K562 (cell line): ENCODE results near the gene SRPX. TPM values are rescaled to one million over a fixed set of nuclear protein-coding genes. Genes with fewer than 3 reads are reported as not detected.

ENCODE experiments used
- ATAC-seq: fragments of 200-7000 bp; cut with Tn5 transposase; 3 replicates; pipeline ENCODE4 v1.9.1; 2020; ENCODE audit warnings: moderate library complexity
- BruUV-seq: library from RNA; stranded (reverse); fragments of 400-500 nt; replicated peaks from 2 replicates; lab custom pipeline; 2021; lab: Mats Ljungman, UMichigan
- CTCF ChIA-PET: fragments of 300-600 bp; formaldehyde crosslinking; extraction: SDS; loops from one replicate; lab custom pipeline; 2021; ENCODE audit warnings: low intra/inter-chr PET ratio; lab: Yijun Ruan, JAX
- POLR2A ChIA-PET: fragments of 300-600, 350-650 bp; sonication (Branson Sonifier 250); formaldehyde crosslinking; extraction: SDS; loops from one replicate; lab custom pipeline; 2021; ENCODE audit warnings: antibody characterized with exemption, inconsistent platforms; lab: Yijun Ruan, JAX
- DNase-seq, 4 experiments: peaks; one replicate each; pipeline versions ENCODE4 v3.0.0 to v3.0.0-alpha.2; 2011 to 2018; ENCODE audit warnings: low spot score in 3 of 4, mixed read lengths in 3 of 4; ENCODE audit errors: extremely low read depth in 1 of 4
- FAIRE-seq: peaks from 2 replicates; lab custom pipeline; 2011; peaks lifted over from hg19 to GRCh38; lab: Jason Lieb, UNC
- H2AFZ ChIP-seq: 2 replicates; pipeline ENCODE4 v1.6.0; 2011; ENCODE audit warnings: low read depth, low read length, control low read depth, inconsistent platforms
- H3K27ac ChIP-seq: fragments of 200-600 bp; 3 replicates; pipeline ENCODE4 v1.8.0; 2011; ENCODE audit warnings: low read depth, mild to moderate bottlenecking, control low read depth, inconsistent platforms, low read length, moderate library complexity, mixed read lengths; ENCODE audit errors: extremely low read depth
- H3K27me3 ChIP-seq, 2 experiments: fragments of 300-600 bp in 1 of 2; 2 replicates in 1 of 2; 3 replicates in 1 of 2; pipeline versions ENCODE4 v1.6.0 to v1.8.0; 2011; ENCODE audit warnings: inconsistent platforms in 2 of 2, low read length in 2 of 2, mild to moderate bottlenecking in 1 of 2, mixed read lengths in 1 of 2, moderate library complexity in 1 of 2; ENCODE audit not compliant: control insufficient read depth in 2 of 2, insufficient read depth in 2 of 2
- H3K36me3 ChIP-seq: fragments of 300-600 bp; 3 replicates; pipeline ENCODE4 v1.8.0; 2011; ENCODE audit warnings: mild to moderate bottlenecking, low read length, inconsistent platforms; ENCODE audit not compliant: control insufficient read depth, insufficient read depth
- H3K4me1 ChIP-seq, 2 experiments: fragments of 200-600 bp in 1 of 2; replicated peaks in 1 of 2; 2 replicates in 1 of 2; 3 replicates in 1 of 2; pipeline versions ENCODE4 v1.5.1 to v1.8.0; 2011; ENCODE audit warnings: inconsistent platforms in 2 of 2, low read length in 2 of 2, mild to moderate bottlenecking in 1 of 2, mixed read lengths in 1 of 2, moderate library complexity in 1 of 2; ENCODE audit not compliant: control insufficient read depth in 2 of 2, insufficient read depth in 2 of 2
- H3K4me2 ChIP-seq: 2 replicates; pipeline ENCODE4 v1.6.1; 2011; ENCODE audit warnings: low read length, control low read depth, inconsistent platforms, mixed read lengths; ENCODE audit not compliant: insufficient read depth
- H3K4me3 ChIP-seq: fragments of 200-600 bp; sonication (generic), shearing (Covaris generic); 2 replicates; pipeline ENCODE4 v1.5.1; 2016; ENCODE audit warnings: control low read depth, inconsistent platforms
- H3K79me2 ChIP-seq: fragments of 200-600 bp; 3 replicates; pipeline ENCODE4 v1.8.0; 2011; ENCODE audit warnings: low read length, inconsistent platforms; ENCODE audit not compliant: control insufficient read depth, insufficient read depth
- H3K9ac ChIP-seq, 2 experiments: 2 replicates each; pipeline versions ENCODE4 v1.6.0 to v1.6.1; 2011; ENCODE audit warnings: low read depth in 2 of 2, low read length in 2 of 2, control low read depth in 1 of 2, inconsistent platforms in 1 of 2, mild to moderate bottlenecking in 1 of 2, mixed read lengths in 1 of 2; ENCODE audit not compliant: insufficient read depth in 1 of 2
- H3K9me1 ChIP-seq: one replicate; pipeline ENCODE4 v1.6.0; 2011; ENCODE audit warnings: inconsistent platforms, mild to moderate bottlenecking, low read length, moderate library complexity; ENCODE audit not compliant: control insufficient read depth, insufficient read depth
- H3K9me3 ChIP-seq: replicated peaks from 2 replicates; pipeline ENCODE4 v1.5.1; 2011; ENCODE audit warnings: low read depth, low read length, inconsistent platforms; ENCODE audit not compliant: control insufficient read depth, insufficient read depth
- H4K20me1 ChIP-seq: replicated peaks from 2 replicates; pipeline ENCODE4 v1.6.1; 2011; ENCODE audit warnings: low read length, inconsistent platforms, mixed read lengths; ENCODE audit not compliant: control insufficient read depth, insufficient read depth
- ARID2 ChIP-seq: fragments of 450-650 bp; IDR thresholded peaks from 2 replicates; pipeline ENCODE4 v1.6.1; 2017; ENCODE audit warnings: antibody characterized with exemption, mild to moderate bottlenecking
- ARNT ChIP-seq, 2 experiments: fragments of 450-650 bp; IDR thresholded peaks; 2 replicates each; pipeline ENCODE4 v1.6.1; 2016; ENCODE audit warnings: mild to moderate bottlenecking in 1 of 2
- ATF3 ChIP-seq, 2 experiments: fragments of 450-650 bp in 1 of 2; sonication (generic) in 1 of 2; formaldehyde crosslinking in 1 of 2; IDR thresholded peaks in 1 of 2; conservative IDR thresholded peaks in 1 of 2; 2 replicates each; pipeline versions ENCODE4 v1.6.1 to v1.8.1; 2016 to 2023; ENCODE audit warnings: mild to moderate bottlenecking in 2 of 2, moderate library complexity in 2 of 2, inconsistent platforms in 1 of 2, missing genetic modification reagents in 1 of 2
- DMBX1 ChIP-seq: fragments of 250-450 bp; sonication (Bioruptor Pico); IDR thresholded peaks from 2 replicates; pipeline ENCODE4 v1.8.0; 2022; ENCODE audit warnings: inconsistent platforms, mild to moderate bottlenecking, moderate library complexity, borderline replicate concordance
- DNMT1 ChIP-seq: fragments of 450-650 bp; IDR thresholded peaks from 2 replicates; pipeline ENCODE4 v1.6.1; 2016; ENCODE audit warnings: antibody characterized with exemption, mild to moderate bottlenecking
- EHMT2 ChIP-seq: fragments of 450-650 bp; IDR thresholded peaks from 2 replicates; pipeline ENCODE4 v1.6.1; 2018; ENCODE audit warnings: antibody characterized with exemption
- NR1H2 ChIP-seq: sonication (generic); formaldehyde crosslinking; IDR thresholded peaks from 2 replicates; pipeline ENCODE4 v1.4.0; 2020; ENCODE audit warnings: mild to moderate bottlenecking, missing genetic modification reagents
- SMARCC2 ChIP-seq: fragments of 450-650 bp; IDR thresholded peaks from 2 replicates; pipeline ENCODE4 v1.6.1; 2017; ENCODE audit warnings: antibody characterized with exemption, moderate library complexity, mild to moderate bottlenecking, low read depth
- TFAM ChIP-seq: fragments of 250-450 bp; sonication (Bioruptor Pico); conservative IDR thresholded peaks from 2 replicates; pipeline ENCODE4 v1.5.0; 2021; ENCODE audit warnings: mild to moderate bottlenecking, moderate library complexity
- ZNF134 ChIP-seq: fragments of 250-450 bp; sonication (Bioruptor Pico); conservative IDR thresholded peaks from 2 replicates; pipeline ENCODE4 v1.4.0; 2020
- ZNF217 ChIP-seq: sonication (generic); formaldehyde crosslinking; IDR thresholded peaks from 2 replicates; pipeline ENCODE4 v1.8.0; 2022; ENCODE audit warnings: mild to moderate bottlenecking, missing genetic modification reagents
- ZNF445 ChIP-seq: fragments of 250-450 bp; sonication (Bioruptor Pico); IDR thresholded peaks from 2 replicates; pipeline ENCODE4 v1.4.0; 2020; ENCODE audit warnings: low read depth, mild to moderate bottlenecking, moderate library complexity
- ZNF695 ChIP-seq: fragments of 450-650 bp; formaldehyde crosslinking; IDR thresholded peaks from 2 replicates; pipeline ENCODE4 v1.4.0; 2020; ENCODE audit warnings: mild to moderate bottlenecking, moderate library complexity
- ZNF780A ChIP-seq: fragments of 250-450 bp; sonication (Bioruptor Pico); IDR thresholded peaks from 2 replicates; pipeline ENCODE4 v1.5.0; 2021; ENCODE audit warnings: mild to moderate bottlenecking
- WGBS: fragments of 100-300 bp; shearing (Covaris generic); methylation state at CpG from one replicate; pipeline ENCODE4 v1.1.6; 2016; ENCODE audit warnings: low coverage, mixed read lengths; ENCODE audit not compliant: insufficient coverage; ENCODE audit errors: missing lambda C conversion rate; 5-methylcytosine and 5-hydroxymethylcytosine counted together
- in situ Hi-C: fragments of 300-500 bp; cut with MboI; formaldehyde crosslinking; loops from 4 replicates; pipeline ENCODE4 v1.15.0; 2018; ENCODE audit warnings: inconsistent platforms, mixed read lengths
- intact Hi-C: fragments of 100-400 bp; cut with micrococcal nuclease; formaldehyde crosslinking; loops from 2 replicates; pipeline ENCODE4 v1.14.2; 2022
- polyA plus RNA-seq, 8 experiments: library from polyadenylated mRNA; depleted of rRNA in 4 of 8; stranded (reverse) in 5 of 8; unstranded in 3 of 8; fragments of >200 nt; fragmentation: Nextera tagmentation in 2 of 8; fragmentation: Illumina TruSeq in 1 of 8; extraction: Ambion mirVana in 2 of 8; extraction: Trizol in 1 of 8; gene quantifications; 2 replicates each; pipeline versions ENCODE4 v1.2.1 to v1.2.3, GENCODE V29; 2011 to 2014; ENCODE audit warnings: inconsistent platforms in 1 of 8, missing spikeins in 1 of 8
- total RNA-seq, 7 experiments: library from RNA; depleted of rRNA in 6 of 7; stranded (reverse); fragments of >200 nt in 6 of 7; fragmentation: Illumina TruSeq in 2 of 7; extraction: Trizol in 2 of 7; gene quantifications; 2 replicates each; pipeline versions ENCODE4 v1.2.1 to v1.2.3, GENCODE V29; 2011 to 2021; ENCODE audit warnings: low replicate concordance in 1 of 7
- TF ChIP-seq, protein P1 (sequence below), 3 experiments: fragments of 200-800 bp in 1 of 3; fragments of 250-450 bp in 1 of 3; fragments of 450-650 bp in 1 of 3; sonication (Bioruptor Pico) in 1 of 3; sonication (Bioruptor generic) in 1 of 3; formaldehyde crosslinking in 1 of 3; IDR thresholded peaks; 2 replicates each; pipeline versions ENCODE4 v1.6.1 to v1.8.0; 2016 to 2022; ENCODE audit warnings: mild to moderate bottlenecking in 2 of 3, missing genetic modification characterization in 2 of 3, missing compliant biosample characterization in 1 of 3, moderate library complexity in 1 of 3

Gene SRPX
- total and polyA plus RNA-seq, 9 of the 15 experiments (the other 6 are each of a cell fraction or from before 2014, with no cell fraction given): 0.11 to 0.77 (median 0.38) TPM; not detected in 2

GRCh38 chrX:38103857-38104812 lies 116.5 kb downstream of the SRPX start (continued):
- TF ChIP-seq, protein P1, sequence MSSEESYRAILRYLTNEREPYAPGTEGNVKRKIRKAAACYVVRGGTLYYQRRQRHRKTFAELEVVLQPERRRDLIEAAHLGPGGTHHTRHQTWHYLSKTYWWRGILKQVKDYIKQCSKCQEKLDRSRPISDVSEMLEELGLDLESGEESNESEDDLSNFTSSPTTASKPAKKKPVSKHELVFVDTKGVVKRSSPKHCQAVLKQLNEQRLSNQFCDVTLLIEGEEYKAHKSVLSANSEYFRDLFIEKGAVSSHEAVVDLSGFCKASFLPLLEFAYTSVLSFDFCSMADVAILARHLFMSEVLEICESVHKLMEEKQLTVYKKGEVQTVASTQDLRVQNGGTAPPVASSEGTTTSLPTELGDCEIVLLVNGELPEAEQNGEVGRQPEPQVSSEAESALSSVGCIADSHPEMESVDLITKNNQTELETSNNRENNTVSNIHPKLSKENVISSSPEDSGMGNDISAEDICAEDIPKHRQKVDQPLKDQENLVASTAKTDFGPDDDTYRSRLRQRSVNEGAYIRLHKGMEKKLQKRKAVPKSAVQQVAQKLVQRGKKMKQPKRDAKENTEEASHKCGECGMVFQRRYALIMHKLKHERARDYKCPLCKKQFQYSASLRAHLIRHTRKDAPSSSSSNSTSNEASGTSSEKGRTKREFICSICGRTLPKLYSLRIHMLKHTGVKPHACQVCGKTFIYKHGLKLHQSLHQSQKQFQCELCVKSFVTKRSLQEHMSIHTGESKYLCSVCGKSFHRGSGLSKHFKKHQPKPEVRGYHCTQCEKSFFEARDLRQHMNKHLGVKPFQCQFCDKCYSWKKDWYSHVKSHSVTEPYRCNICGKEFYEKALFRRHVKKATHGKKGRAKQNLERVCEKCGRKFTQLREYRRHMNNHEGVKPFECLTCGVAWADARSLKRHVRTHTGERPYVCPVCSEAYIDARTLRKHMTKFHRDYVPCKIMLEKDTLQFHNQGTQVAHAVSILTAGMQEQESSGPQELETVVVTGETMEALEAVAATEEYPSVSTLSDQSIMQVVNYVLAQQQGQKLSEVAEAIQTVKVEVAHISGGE (CRISPR knock-in tag; IDR thresholded peaks at IDR 0.05): no peak
- TF ChIP-seq EHMT2: no peak
- TF ChIP-seq ZNF695 (CRISPR knock-in tag): no peak
- TF ChIP-seq ZNF445 (CRISPR knock-in tag): no peak

DNA sequence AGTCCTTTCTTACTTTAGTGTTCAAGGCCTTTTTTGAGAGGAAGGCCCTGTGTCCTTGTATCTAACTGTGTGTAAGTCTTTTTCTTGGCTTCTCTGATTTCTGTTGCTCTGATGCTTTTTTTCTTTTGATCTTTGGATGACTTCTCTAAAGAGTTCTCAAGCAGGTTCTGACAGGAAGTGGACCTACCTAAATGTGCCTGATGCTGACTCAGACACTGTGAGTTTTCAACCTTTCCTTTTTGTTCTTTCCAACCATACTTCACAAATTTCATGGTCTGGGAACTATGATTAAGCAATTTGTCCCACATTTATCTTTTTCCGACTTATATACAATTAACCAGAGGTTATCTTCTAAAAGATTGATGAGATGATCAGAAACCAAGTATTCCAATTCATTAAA lies 117.8 kb downstream of the SRPX start:
- Histone ChIP-seq H3K9me1 (no peaks in the 10 kb centered on the region), H3K27me3 (no peaks in the 10 kb centered on the region), H3K4me1 (peaks cover 0 to 3% of the 10 kb centered on the region in 2 experiments; a peak in 2 of 5 replicates), H3K4me3 (no peak overlapping the region), H3K36me3 (no peaks in the 10 kb centered on the region), H3K9me3 (0 out of 2 replicates have a peak, but pooled peaks cover 1% of the 10 kb centered on the region), H3K4me2 (no peak overlapping the region), H3K27ac (no peak overlapping the region), H3K9ac (no peak overlapping the region), H3K79me2 (no peaks in the 10 kb centered on the region), H4K20me1 (no peaks in the 10 kb centered on the region), H2AFZ (no peak overlapping the region)
- ATAC-seq (no peak), FAIRE-seq (no peak), DNase-seq (no peak)
- in situ Hi-C loops: no loop called here
- ChIA-PET CTCF (no interaction called here), POLR2A (no interaction called here)
- no TSS peak for BruUV-seq
- 33% methylated on average over 1 of the region's 1 CpG for WGBS
- intact Hi-C loops: no loop called here
- TF ChIP-seq NR1H2 (CRISPR knock-in tag) (no peak), SMARCC2 (no peak), ZNF780A (CRISPR knock-in tag) (no peak), ZNF134 (CRISPR knock-in tag) (no peak), DNMT1 (no peak), DMBX1 (CRISPR knock-in tag) (no peak), ARNT (IDR thresholded peaks at IDR 0.05) (no peak), TFAM (CRISPR knock-in tag) (no peak), ZNF217 (no peak), ARID2 (no peak), ATF3 (IDR thresholded peaks at IDR 0.05) (no peak), ATF3 (CRISPR knock-in tag; conservative IDR thresholded peaks at IDR 0.05) (no peak)
